Lung (tissue), 12 donors: ENCODE results near the gene LIPC. TPM values are rescaled to one million over a fixed set of nuclear protein-coding genes. Genes with fewer than 3 reads are reported as not detected.

ENCODE experiments used
- ATAC-seq: fragments of 200-7000 bp; cut with Tn5 transposase; one replicate; pipeline ENCODE4 v1.9.1; 2020; ENCODE audit warnings: moderate number of reproducible peaks; ENCODE audit not compliant: insufficient read depth, low FRiP score
- DNase-seq, 3 donors: peaks; one replicate each; pipeline ENCODE4 v3.0.0-alpha.2; 2013 to 2017
- H3K27ac ChIP-seq, 2 donors: one replicate each; pipeline ENCODE4 v1.5.1; 2013; ENCODE audit warnings: mild to moderate bottlenecking in 2 of 2, moderate library complexity in 2 of 2, control low read depth in 1 of 2, inconsistent platforms in 1 of 2, low read depth in 1 of 2, low read length in 1 of 2
- H3K27me3 ChIP-seq, 3 donors: one replicate each; pipeline ENCODE4 v1.5.1; 2013; ENCODE audit warnings: low read length in 2 of 3; ENCODE audit not compliant: control insufficient read depth in 3 of 3, insufficient read depth in 3 of 3
- H3K36me3 ChIP-seq, 4 donors: one replicate each; pipeline ENCODE4 v1.5.1; 2013; ENCODE audit warnings: low read length in 4 of 4, mild to moderate bottlenecking in 1 of 4, moderate library complexity in 1 of 4; ENCODE audit not compliant: control insufficient read depth in 4 of 4, insufficient read depth in 4 of 4
- H3K4me1 ChIP-seq, 5 donors: one replicate each; pipeline ENCODE4 v1.5.1; 2013; ENCODE audit warnings: low read length in 5 of 5, mild to moderate bottlenecking in 2 of 5, moderate library complexity in 1 of 5; ENCODE audit not compliant: control insufficient read depth in 5 of 5, insufficient read depth in 5 of 5
- H3K4me3 ChIP-seq: one replicate; pipeline ENCODE4 v1.5.1; 2013; ENCODE audit warnings: mild to moderate bottlenecking, control low read depth, moderate library complexity
- H3K9ac ChIP-seq, 2 donors: one replicate each; pipeline ENCODE4 v1.5.1; 2013; ENCODE audit warnings: low read length in 2 of 2, control low read depth in 1 of 2; ENCODE audit not compliant: insufficient read depth in 1 of 2
- H3K9me3 ChIP-seq, 4 donors: one replicate each; pipeline ENCODE4 v1.5.1; 2013; ENCODE audit warnings: low read length in 3 of 4, mild to moderate bottlenecking in 1 of 4, moderate library complexity in 1 of 4; ENCODE audit not compliant: control insufficient read depth in 4 of 4, insufficient read depth in 3 of 4
- CTCF ChIP-seq: IDR thresholded peaks from 2 replicates; pipeline ENCODE4 v1.5.1; 2012; ENCODE audit warnings: mild to moderate bottlenecking; ENCODE audit errors: control extremely low read depth, extremely low read depth
- WGBS, 2 donors: extraction: QIAGEN DNeasy Blood & Tissue Kit; methylation state at CpG; one replicate each; pipeline ENCODE4 v1.1.7; 2013; 5-methylcytosine and 5-hydroxymethylcytosine counted together
- polyA plus RNA-seq, 2 donors: library from polyadenylated mRNA; stranded (reverse); fragments of 200-250 nt; gene quantifications; one replicate each; pipeline ENCODE4 v1.2.1, GENCODE V29; 2013
- total RNA-seq, 2 donors: library from RNA; depleted of rRNA in 1 of 2; stranded (reverse); fragments of >200 nt in 1 of 2; gene quantifications; one replicate each; pipeline ENCODE4 v1.2.1, GENCODE V29; 2014 to 2021
- donor health status: control.
- donor health status: control.
- donor health status: Bipolar disorder and iron deficiency.
- donor health status: healthy.
- donor health status: DM: yes; HTN: yes; CAD: no.

The LIPC gene
- total and polyA plus RNA-seq, 4 donors: 0.20 to 0.57 (median 0.40) TPM

DNA sequence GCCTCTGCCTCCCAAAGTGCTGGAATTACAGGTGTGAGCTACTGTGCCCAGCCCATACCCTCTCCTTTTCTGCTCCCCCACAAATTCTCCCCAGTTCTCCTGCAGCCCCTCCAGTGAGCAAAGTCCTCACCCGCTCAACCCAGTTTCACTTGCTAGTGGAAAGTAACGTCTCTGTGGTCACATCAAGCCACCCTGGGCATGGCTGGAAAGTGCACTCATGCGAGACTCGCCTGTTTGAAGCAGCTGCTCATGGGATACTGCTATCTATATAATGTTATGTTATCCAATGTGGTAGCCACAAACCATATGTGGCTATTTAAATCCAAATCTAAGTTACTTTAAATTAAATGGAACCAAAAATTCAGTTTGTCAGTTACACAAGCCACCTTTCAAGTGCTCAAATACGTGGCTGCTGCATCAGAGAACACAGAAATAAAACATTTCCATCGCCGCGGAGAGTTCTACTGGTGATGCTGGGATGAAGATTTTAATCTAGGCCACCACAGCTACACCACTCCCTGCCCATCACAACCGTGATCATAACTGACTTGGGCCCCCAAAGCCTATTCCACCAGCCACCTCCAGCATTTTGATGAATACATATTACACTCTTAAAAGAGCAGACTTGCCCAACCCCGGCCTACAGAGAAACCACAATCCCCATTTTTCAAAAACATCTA lies 119.4 kb downstream of the LIPC start:
- Histone ChIP-seq H3K9ac (no peak overlapping the region), H3K4me1 (peaks cover 0 to 20% (median 11%) of the 10 kb centered on the region in 5 donors), H3K27me3 (no peaks in the 10 kb centered on the region), H3K27ac (no peak overlapping the region), H3K36me3 (no peaks in the 10 kb centered on the region), H3K4me3 (no peak overlapping the region), H3K9me3 (peaks cover 0 to 2% (median 0%) of the 10 kb centered on the region in 4 donors)
- DNase-seq (no peak), ATAC-seq (peak; percentile 14)
- TF ChIP-seq CTCF: no peak
- WGBS, 2 donors: 77 to 79% methylated on average over 10 of the region's 10 CpGs

DNA sequence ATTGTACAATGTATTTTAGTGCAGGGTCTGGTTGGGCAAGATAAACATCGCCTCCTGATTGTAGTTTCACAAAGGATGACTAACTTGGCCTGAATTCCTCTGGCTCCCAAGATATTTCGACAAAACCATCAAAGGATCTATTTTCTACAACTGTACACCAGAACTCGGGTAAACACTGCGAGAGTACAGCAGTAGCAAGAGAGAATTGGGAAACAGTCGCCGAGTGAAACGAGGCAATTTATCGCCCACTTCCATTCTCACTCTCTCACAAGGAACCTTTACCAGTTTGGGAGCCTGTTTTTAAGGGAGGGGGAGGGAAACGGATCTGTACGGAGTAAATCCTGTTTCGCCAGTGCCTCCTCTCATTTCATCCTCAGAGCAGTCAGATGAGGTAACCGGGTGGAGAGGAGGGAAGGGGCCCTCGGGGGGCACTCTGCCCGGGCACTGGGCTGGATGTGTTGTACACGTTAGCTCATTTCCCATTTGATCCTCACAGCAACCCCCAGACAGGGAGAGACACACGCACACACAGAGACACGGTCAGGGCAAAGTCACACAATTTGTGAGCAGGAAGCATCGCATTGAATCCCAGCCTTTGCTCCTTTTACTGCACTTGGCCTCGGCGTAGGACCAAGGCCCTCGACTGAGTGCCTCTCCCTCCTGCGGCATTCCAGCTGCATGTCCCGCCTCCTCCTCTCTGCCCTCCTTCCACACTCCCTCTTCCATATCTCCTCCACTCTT lies 120.1 kb downstream of the LIPC start:
- Histone ChIP-seq H3K36me3 (no peaks in the 10 kb centered on the region), H3K9ac (peak overlapping the region in 1 of 2 donors; percentile 38), H3K9me3 (peaks cover 0 to 2% (median 0%) of the 10 kb centered on the region in 4 donors), H3K27ac (peak overlapping the region in 1 of 2 donors; percentile 70), H3K4me3 (no peak overlapping the region), H3K4me1 (peaks cover 0 to 15% (median 6%) of the 10 kb centered on the region in 5 donors), H3K27me3 (no peaks in the 10 kb centered on the region)
- ATAC-seq (peak; percentile 36), DNase-seq (peak; percentile 56 to 67 (median 64))
- no peak for TF ChIP-seq CTCF
- WGBS, 2 donors: 32 to 39% methylated on average over 23 of the region's 23 CpGs

DNA sequence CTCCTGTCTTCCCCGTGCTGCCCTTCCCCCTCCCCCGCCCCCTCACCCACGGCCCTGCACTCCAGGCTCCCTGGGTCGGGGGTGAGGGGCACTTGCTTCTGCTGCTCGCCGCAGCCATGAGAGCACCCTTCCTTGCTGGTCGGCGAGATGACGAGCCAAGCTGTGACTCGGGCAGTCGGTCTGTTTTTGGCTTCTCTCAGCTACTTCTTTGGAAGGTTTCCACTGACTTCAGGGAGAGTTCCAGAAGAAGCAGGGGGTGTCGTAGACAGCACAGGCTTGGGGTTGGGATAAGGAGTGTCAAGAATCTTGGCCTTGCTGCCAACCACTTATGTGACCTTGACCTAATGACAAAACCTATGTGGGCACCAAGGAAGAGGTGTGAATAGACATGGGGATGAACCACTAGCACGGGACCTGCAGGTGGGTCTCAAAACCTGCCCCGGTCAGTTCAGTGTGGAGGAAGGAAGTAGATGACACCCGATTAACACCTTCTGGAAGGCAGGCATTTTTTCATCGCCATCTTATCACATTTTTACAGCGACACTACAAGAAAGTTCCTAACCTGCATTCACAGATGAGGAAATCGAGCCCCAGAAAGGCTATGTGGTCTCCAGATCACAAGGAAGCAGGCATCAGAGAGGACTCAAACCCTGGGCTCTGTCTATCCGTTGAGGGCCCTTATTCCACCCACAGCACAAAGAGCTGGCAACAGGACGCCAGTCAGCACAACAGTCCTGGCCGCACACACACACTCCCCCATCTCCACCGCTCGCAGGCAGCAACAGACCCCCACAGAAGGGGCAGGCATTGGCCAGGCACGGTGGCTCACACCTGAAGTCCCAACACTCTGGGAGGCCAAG lies 120.9 kb downstream of the LIPC start:
- Histone ChIP-seq H3K36me3 (no peaks in the 10 kb centered on the region), H3K27me3 (no peaks in the 10 kb centered on the region), H3K9me3 (peaks cover 0 to 2% (median 0%) of the 10 kb centered on the region in 4 donors), H3K27ac (no peak overlapping the region), H3K4me3 (no peak overlapping the region), H3K4me1 (peaks cover 0 to 15% (median 6%) of the 10 kb centered on the region in 5 donors), H3K9ac (no peak overlapping the region)
- ATAC-seq: peak; percentile 5
- 74 to 90% methylated on average over 24 of the region's 24 CpGs for WGBS, 2 donors
- no peak for TF ChIP-seq CTCF
- peak in 2 of 3 donors; percentile 36 to 54 for DNase-seq
